DMS79 (cell line): ENCODE measurements around the gene IFT88.
A peak's percentile ranks its signal among the peaks of the same experiment; 100 is the strongest.

Experiments used
- DNase-seq: peaks from one replicate; lab custom pipeline; 2025; lab: John Stamatoyannopoulos, UW

The IFT88 gene

DNA sequence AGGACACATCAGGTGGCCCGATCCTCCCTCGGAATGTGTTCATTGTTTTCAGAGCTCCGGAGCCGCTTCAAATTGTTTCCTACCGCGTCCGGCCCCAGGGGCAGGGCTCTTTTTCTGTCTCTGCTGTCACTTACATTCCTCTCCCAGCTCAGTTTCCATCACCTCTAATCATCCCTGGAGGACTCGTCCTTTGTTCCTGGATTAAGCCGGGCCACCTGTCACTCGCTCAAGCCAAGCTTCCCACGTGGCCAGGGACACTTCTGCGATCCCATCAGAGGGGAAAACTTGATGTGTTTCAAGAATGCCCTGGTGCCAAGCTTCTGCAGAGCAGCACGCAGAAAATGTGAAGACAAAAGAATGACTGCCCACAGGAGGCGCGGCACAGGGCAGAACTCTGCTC is 150.0 kb downstream of the IFT88 start:
- DNase-seq: no peak

DNA sequence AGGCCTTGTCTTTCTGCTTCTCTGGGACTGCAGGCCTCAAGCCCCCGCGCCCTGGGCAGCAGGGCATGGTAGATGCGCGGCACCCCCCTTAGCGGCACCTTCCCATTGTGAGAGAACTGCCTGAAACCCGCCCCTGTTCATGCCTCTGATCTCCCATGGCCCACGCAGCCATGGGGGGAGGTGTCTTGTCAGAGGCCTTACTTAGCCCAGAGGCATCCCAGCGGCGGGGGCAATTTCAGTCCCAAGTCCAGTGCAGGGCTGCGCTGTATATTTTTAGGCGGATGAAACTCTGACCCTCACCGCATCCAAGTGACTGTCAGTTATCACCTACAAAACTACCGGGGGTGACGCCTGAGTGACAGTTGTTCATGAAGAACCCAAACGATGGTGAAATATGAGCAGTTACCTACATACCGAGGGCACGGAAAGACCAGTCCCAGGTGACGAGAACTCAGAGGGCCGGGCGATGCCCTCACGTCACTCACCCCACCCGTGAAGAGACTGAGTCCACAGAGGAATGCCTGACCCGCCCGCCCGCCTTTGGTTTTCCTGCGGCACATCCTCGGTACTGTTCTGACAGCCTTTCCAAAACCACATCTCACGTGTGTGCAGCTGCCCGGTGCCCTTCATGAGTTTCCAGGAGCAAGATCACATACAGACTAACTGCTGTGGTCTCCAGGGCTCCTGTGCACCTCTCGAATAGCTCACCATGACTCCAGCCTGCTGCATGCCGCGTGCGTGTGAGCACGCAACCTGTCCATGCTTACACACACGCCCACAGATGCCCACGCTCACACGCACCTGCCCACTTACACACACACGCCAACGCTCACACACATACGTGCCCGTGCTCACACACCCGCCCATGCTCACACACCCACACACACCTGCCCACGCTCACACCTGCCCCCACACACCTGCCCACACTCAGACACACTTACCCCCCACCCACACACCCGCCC is 150.9 kb downstream of the IFT88 start:
- DNase-seq: no peak

DNA sequence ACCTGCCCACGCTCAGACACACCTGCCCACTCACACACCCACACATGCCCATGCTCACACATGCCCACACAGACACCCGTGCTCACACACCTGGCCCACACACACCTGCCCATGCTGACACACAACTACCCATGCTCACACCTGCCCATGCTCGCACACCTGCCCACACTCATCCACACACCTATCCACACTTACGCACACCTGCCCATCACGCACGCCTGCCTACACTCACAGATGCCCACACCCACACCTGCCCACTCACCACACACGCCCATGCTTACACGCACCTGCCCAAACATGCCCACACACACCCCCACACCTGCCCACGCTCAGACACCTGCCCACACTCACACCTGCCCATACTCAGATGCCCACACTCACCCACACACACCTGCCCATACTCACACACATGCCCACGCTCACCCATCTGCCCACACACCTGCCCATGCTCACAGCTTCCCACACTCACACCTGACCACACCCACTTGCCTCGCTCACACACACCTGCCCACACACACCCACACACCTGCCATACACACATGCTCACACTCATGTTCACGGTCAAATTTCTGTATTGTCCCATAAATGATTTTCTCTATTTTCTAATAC is 152.1 kb downstream of the IFT88 start:
- no peak for DNase-seq

DNA sequence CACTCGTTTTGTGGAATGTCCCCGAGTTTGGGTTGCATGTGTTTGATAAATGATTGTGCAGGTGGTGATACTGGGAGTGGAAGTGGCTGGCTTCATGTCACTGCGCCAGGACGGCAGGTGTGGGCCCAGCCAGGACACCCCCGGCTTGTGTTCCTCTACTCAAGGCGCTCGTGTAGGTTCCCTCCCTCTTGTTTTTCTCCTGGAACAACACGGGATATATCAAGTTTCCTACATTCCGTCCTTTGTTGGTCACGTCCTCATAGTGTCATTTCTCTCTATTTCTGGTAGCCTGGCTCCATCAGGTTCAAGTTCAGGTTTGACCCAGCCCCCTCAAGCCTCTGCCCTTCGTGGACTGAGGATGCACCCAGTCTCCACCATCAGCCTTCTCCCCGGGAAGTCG is 152.8 kb downstream of the IFT88 start:
- DNase-seq: no peak

DNA sequence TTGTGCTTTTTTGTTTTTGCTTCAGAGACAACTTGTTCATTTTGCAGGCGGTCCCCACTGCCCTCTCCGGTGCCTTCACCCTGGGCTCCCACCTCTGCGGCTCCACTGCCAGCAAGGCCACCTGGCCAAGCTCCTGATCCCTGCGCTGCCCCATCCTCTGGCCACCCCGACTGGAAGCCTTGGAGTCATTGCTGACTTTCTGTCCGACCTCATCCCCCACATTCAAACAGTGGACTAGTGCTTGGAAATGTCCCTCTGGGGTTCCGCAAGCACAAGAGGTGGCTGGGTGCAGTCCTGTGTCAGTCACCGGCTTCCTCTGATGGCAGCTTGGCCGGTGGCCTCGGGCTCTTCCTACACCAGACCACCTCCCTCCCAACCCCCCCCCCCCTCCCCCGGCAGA is 153.5 kb downstream of the IFT88 start:
- DNase-seq: no peak

DNA sequence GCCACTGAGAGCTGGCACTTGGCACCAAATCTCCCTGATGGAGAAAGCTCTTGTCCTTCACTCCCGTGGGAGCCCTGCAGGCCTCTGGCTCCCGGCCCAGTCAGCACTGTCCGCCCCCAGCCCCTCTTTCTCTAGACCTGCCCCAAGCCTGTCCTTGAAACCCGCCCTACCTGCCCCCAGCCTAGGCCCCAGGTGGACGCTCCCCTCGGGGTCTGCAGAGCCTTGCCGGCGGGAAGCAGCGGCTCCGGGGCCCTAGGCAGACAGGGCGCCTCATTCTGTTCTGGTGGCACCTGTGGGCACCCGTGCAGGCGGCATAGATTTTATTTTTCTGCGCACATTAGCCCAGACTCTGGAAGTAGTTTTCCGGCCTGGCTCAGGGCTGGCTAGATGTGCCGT is 154.1 kb downstream of the IFT88 start:
- no peak for DNase-seq

DNA sequence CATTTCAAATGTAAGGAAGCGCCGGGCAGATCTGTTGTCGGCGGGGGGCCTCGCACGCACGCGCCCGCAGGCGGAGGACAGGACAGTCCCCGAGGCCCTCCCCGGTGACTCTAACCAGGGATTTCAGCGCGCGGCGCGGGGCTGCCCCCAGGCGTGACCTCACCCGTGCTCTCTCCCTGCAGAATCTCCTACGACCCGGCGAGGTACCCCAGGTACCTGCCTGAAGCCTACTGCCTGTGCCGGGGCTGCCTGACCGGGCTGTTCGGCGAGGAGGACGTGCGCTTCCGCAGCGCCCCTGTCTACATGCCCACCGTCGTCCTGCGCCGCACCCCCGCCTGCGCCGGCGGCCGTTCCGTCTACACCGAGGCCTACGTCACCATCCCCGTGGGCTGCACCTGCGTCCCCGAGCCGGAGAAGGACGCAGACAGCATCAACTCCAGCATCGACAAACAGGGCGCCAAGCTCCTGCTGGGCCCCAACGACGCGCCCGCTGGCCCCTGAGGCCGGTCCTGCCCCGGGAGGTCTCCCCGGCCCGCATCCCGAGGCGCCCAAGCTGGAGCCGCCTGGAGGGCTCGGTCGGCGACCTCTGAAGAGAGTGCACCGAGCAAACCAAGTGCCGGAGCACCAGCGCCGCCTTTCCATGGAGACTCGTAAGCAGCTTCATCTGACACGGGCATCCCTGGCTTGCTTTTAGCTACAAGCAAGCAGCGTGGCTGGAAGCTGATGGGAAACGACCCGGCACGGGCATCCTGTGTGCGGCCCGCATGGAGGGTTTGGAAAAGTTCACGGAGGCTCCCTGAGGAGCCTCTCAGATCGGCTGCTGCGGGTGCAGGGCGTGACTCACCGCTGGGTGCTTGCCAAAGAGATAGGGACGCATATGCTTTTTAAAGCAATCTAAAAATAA is 154.7 kb downstream of the IFT88 start:
- peak; percentile 10 for DNase-seq

DNA sequence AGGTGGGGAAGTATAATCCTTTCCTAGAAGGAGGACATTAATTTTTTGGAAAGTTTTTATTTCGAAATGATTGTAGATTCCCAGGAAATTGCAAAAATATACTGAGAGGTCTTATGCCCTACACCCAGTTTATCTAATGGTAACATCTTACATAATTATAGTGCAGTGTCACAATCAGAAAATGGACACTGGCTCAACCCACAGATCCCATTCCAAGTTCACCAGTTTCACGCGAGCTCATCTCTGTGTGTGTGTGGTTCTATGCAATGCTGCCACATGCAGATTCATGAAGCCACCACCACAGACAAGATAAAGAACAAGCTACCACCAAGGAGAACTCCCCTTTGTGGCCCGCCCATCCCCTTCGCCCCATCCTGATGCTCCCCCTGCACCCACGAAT is 160.9 kb downstream of the IFT88 start:
- no peak for DNase-seq

DNA sequence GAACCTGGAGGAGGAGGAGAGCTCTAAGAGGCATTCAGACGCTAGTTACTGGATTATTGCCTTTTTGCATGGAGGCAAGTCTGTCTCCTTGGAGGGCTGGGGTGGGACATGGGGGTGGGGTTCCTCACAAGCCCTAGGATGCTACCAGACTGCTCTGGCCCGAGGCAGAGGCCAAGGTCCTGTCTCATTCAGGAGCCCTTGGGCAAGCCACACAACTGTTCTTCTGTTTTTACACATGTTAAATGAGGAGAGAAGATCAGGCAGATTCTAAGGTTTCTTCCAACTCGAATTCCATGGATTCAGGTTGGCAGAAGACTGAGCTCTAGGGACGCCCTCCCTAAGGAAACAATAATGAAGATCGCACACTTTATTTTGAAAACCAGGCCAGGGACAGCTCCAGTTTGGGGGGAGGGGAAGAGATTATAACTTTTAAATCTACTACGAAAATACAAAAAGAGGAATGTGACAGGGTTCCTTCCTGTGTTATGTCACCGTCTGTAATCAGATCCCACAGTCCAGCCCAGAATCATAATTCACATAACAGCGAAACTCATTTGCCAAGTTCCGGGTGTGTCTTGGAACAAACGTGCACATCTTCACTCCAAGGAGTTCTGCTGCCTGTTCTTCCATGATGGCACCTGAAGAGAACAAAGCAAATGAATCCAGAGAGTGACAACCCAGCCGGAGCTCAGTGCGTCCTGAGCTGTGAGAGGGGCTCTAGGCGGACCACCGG is 161.8 kb downstream of the IFT88 start:
- no peak for DNase-seq

DNA sequence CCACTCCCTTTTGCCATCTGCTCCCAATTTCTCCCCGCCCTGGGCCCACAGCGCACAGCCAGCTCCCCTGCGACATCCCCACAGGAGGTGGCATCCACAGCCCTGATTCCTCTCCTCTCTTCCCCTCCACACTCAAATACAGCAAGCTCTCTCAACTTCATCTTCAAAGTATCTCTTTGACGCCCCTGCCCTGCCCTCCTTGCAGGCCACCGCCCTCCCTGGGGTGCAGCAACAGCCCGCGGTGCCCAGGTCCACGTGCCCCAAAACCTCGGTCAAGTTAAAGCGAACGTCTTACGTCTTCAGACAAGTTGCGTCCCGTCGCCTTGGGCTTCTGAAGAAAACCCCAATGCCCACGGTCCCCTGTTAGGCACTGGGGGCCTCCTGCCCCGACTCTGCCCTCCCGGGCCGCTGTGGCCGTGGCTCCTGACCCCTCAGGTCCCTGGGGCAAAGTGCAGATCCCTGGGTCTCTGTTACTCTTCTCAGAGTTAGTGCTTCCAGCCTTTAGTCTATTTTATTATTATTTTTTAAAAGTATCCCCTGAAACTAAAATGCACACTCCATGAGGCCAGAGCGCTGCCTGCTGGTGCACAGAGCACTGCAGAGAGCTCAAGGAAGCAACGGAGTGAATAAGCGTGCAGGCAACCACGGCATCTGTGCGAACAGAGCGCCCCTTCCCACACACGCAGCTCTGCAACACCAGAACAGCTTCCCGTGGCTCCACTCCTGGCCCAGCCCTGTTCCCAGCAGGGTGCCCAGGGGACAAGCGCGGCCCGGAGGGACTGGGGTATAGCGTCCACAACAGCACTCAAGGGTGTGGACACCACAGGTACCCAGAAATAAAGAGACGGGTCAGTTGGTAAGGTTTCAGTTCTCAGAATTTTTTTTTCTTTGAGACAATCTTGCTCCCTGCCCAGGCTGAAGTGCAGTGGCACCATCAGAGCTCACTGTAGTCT is 163.0 kb downstream of the IFT88 start:
- no peak for DNase-seq

DNA sequence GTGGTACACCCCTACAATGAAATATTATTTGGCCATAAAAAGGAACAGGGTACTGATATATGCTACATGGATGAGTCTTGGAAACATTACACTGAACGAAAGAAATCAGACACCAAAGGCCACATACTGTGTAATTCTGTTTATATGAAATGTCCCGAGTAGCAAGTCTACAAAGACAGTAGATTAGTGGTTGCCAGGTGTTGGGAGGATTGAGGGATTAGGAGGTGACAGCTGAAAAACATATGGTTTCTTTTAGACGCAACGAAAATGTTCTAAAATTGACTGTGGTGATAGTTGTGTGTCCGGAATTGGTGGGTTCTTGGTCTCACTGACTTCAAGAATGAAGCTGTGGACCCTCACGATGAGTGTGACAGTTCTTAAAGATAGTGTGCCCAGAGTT is 171.7 kb downstream of the IFT88 start:
- DNase-seq: no peak

DNA sequence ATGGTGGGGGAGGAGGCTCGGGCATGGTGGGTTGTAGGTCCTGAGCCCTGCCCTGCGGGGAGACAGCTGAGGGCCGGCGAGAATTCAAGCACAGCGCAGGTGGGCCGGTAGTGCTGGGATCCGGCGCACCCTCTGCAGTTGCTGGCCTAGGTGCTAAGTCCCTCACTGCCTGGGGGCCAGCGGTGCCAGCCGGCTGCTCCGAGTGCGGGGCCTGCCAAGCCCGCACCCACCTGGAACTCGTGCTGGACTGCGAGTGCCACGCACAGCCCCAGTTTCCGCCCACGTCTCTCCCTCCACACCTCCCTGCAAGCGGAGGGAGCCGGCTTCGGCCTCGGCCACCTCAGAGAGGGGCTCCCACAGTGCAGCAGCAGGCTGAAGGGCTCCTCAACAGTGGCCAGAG is 173.1 kb downstream of the IFT88 start:
- no peak for DNase-seq
